22Rv1 (cell line): ENCODE data around the gene SH3RF1.

Experiments
- CTCF ChIP-seq: fragments of 450-650 bp; IDR thresholded peaks from 2 replicates; pipeline ENCODE4 v1.5.1; 2017; ENCODE audit warnings: mild to moderate bottlenecking
- ZFX ChIP-seq: fragments of 450-650 bp; IDR thresholded peaks from 2 replicates; pipeline ENCODE4 v1.6.1; 2017; ENCODE audit warnings: antibody characterized with exemption, borderline replicate concordance

- TF ChIP-seq CTCF, result no peak
- no peak for TF ChIP-seq ZFX
Observed at GRCh38 chr4:169238445-169238844, 32.3 kb downstream of the SH3RF1 start.
